Loucy (cell line): Measurements from ENCODE around the gene SON.

Source experiments
- EZH2phosphoT487 ChIP-seq: fragments of 200-600 bp; IDR thresholded peaks from 2 replicates; pipeline ENCODE4 v1.6.1; 2018; ENCODE audit warnings: antibody characterized with exemption, mild to moderate bottlenecking, moderate library complexity, borderline replicate concordance
- TF ChIP-seq, protein P1 (sequence below): fragments of 200-600 bp; sonication (generic); conservative IDR thresholded peaks from 2 replicates; pipeline ENCODE4 v1.5.1; 2014; ENCODE audit warnings: mild to moderate bottlenecking, antibody characterized with exemption, low read length

DNA sequence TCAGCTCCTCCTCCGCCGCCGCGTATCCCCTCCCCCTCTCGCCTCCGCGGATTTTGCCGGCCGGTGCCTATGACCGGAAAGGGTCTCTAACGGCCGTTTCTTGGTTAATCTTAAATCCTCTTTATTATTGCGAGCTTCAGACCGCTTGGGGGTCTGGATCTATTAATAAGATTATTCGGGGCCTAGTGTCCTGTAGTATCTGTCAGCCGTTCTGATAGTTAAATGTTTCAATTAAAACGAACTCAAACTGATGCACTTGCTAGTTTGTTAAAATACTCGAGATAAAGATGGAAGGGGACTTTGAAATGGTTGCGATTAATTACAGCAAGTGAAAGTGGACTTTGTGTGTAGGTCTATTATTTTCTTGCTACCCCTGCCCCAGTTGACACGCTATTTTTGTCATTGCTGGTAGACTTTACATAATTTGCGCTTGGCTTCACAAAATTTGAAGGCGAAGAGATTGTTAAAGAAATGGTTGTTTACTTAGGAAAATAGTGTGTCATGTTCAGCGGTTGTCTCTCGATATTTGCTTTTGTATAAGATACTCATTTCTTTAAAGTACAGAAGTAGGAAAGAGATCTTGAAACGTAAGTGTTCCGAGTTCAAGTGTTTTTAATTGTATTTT, 779 bp downstream of the SON start:
- TF ChIP-seq, protein P1, sequence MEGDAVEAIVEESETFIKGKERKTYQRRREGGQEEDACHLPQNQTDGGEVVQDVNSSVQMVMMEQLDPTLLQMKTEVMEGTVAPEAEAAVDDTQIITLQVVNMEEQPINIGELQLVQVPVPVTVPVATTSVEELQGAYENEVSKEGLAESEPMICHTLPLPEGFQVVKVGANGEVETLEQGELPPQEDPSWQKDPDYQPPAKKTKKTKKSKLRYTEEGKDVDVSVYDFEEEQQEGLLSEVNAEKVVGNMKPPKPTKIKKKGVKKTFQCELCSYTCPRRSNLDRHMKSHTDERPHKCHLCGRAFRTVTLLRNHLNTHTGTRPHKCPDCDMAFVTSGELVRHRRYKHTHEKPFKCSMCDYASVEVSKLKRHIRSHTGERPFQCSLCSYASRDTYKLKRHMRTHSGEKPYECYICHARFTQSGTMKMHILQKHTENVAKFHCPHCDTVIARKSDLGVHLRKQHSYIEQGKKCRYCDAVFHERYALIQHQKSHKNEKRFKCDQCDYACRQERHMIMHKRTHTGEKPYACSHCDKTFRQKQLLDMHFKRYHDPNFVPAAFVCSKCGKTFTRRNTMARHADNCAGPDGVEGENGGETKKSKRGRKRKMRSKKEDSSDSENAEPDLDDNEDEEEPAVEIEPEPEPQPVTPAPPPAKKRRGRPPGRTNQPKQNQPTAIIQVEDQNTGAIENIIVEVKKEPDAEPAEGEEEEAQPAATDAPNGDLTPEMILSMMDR: no peak
- TF ChIP-seq EZH2phosphoT487: no peak
